ENCODE results near the gene COL26A1. TPM values are rescaled to one million over a fixed set of nuclear protein-coding genes. Genes with fewer than 3 reads are reported as not detected.

Gene COL26A1
- polyA plus RNA-seq, 2 donors: not detected

DNA sequence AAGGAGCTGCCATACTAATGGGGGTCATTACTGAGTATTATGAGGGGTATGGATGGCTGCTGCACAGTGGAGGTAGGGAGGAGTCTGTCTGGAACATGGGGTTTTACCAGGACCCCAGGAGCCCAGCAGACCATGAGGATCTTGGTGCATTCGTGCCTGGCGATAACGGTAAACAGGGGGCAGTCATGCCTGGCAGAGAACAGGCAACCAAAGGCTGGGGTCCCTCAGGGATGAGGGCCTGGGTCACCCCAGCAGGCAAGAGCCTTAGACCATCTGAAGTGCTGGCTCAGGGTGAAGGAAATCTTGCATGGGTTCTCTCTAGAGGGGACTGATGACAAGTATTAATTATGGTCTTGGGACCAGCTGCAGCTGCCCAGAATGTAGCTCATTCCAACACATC, 220.3 kb downstream of the COL26A1 start:
- Histone ChIP-seq H3K4me1 (ENCODE audit: control insufficient read depth in 2 of 2, insufficient read depth in 2 of 2, low read length in 1 of 2) (no peaks in the 10 kb centered on the region), H3K36me3 (ENCODE audit: control insufficient read depth in 2 of 2, insufficient read depth in 2 of 2, low read length in 1 of 2) (no peaks in the 10 kb centered on the region), H3K27me3 (ENCODE audit: control insufficient read depth in 1 of 2, insufficient read depth in 2 of 2, low read length in 2 of 2) (no peaks in the 10 kb centered on the region), H3K27ac (ENCODE audit: low read depth in 2 of 2, low read length in 1 of 2) (no peak overlapping the region), H3K9me3 (ENCODE audit: control insufficient read depth in 2 of 2, insufficient read depth in 1 of 2, low read depth in 1 of 2, low read length in 1 of 2) (no peaks in the 10 kb centered on the region), H3K4me3 (ENCODE audit: low read depth in 1 of 2, low read length in 2 of 2) (no peak overlapping the region)
- 97 to 98% methylated on average over 3 of the region's 3 CpGs for WGBS, 2 donors

DNA sequence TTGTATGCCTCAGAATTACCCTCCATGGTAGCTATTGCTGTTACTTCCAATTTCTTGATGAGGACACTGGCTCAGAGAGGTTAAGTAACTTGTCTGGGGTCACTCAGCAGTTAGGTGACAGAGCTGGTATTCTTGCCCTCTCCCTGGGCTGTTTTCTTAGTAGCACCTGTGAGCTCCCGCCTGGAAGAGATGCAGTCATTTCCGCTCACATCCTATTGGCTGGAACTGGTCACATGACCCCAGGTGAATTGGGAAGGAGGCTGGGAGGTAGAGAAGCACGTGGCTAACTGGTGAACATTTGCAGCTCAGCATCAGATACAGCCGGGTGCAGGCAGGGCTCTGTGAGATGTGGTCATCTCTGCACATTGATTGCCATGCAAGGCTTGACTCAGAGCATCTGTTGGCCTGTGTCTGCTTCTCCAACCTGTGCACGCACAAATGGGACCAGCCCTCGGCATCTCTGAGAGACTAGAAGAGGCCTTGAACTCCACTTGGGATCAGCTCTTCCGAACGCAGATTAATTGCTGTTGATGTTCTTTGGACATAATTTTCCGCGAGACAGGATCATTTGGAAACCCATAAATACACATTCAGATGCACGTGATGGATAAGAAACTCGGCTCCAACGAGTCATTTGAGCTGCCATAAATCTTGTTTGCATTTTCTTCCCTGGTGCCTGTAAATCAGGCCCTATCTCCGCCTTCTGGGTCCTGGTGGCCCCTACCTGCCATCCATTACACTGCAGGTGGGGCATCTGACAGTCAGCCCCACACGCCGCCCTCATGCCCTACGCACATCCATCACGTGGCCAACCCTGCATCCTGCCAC, 223.6 kb downstream of the COL26A1 start:
- no peak overlapping the region for H3K4me3 ChIP-seq (ENCODE audit: low read depth in 1 of 2, low read length in 2 of 2)
- H3K36me3 ChIP-seq (ENCODE audit: control insufficient read depth in 2 of 2, insufficient read depth in 2 of 2, low read length in 1 of 2): no peaks in the 10 kb centered on the region
- H3K9me3 ChIP-seq (ENCODE audit: control insufficient read depth in 2 of 2, insufficient read depth in 1 of 2, low read depth in 1 of 2, low read length in 1 of 2): no peaks in the 10 kb centered on the region
- no peaks in the 10 kb centered on the region for H3K27me3 ChIP-seq (ENCODE audit: control insufficient read depth in 1 of 2, insufficient read depth in 2 of 2, low read length in 2 of 2)
- H3K27ac ChIP-seq (ENCODE audit: low read depth in 2 of 2, low read length in 1 of 2): no peak overlapping the region
- H3K4me1 ChIP-seq (ENCODE audit: control insufficient read depth in 2 of 2, insufficient read depth in 2 of 2, low read length in 1 of 2): peaks cover 0 to 4% of the 10 kb centered on the region in 2 donors
- WGBS, 2 donors: 66 to 73% methylated on average over 18 of the region's 18 CpGs

- Histone ChIP-seq H3K27me3 (ENCODE audit: control insufficient read depth in 1 of 2, insufficient read depth in 2 of 2, low read length in 2 of 2) (no peaks in the 10 kb centered on the region), H3K36me3 (ENCODE audit: control insufficient read depth in 2 of 2, insufficient read depth in 2 of 2, low read length in 1 of 2) (no peaks in the 10 kb centered on the region), H3K4me3 (ENCODE audit: low read depth in 1 of 2, low read length in 2 of 2) (no peak overlapping the region), H3K27ac (ENCODE audit: low read depth in 2 of 2, low read length in 1 of 2) (no peak overlapping the region), H3K9me3 (ENCODE audit: control insufficient read depth in 2 of 2, insufficient read depth in 1 of 2, low read depth in 1 of 2, low read length in 1 of 2) (no peaks in the 10 kb centered on the region), H3K4me1 (ENCODE audit: control insufficient read depth in 2 of 2, insufficient read depth in 2 of 2, low read length in 1 of 2) (peaks cover 0 to 4% of the 10 kb centered on the region in 2 donors)
- WGBS, 2 donors: 71 to 73% methylated on average over 12 of the region's 12 CpGs
Measured at GRCh38 chr7:101586906-101587677, 224.4 kb downstream of the COL26A1 start.

DNA sequence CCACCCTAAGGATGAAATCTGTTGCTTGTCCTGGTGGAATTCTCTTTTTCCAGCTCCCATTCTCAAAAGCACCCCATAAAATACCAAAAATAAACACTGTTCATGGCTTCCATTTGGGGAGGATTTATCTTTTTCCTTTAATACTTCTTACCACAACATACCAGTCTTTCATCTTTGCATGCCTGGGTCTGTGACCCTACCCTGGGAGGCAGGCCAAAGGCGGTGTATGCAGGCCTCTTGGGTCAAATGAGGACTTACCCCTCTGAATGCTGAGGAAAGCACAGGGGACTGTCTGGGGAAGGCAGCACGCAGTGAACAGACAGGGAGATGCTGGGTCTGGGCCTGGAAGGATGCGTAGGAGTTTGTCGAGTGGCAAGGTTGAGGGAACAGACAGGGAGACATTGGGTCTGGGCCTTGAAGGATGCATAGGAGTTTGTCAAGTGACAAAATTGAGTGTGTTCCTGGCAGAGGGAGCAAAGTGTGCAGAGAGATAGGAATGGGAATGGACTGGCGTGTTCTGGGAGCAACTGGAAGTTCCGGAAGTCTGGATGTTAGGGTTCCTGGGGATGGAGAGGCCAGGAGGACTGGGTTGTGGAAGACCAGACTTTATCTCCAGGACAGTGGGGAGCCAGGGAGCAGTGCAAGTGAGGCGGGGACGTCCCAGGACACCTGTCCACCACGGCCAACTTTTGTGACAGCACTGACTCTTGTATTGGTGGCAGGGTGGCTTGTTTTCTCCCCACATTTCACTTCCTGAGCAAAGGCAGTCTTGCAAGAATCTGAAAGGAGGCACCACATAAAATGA, 225.7 kb downstream of the COL26A1 start:
- Histone ChIP-seq H3K4me1 (ENCODE audit: control insufficient read depth in 2 of 2, insufficient read depth in 2 of 2, low read length in 1 of 2) (peaks cover 0 to 4% of the 10 kb centered on the region in 2 donors), H3K27me3 (ENCODE audit: control insufficient read depth in 1 of 2, insufficient read depth in 2 of 2, low read length in 2 of 2) (no peaks in the 10 kb centered on the region), H3K36me3 (ENCODE audit: control insufficient read depth in 2 of 2, insufficient read depth in 2 of 2, low read length in 1 of 2) (no peaks in the 10 kb centered on the region), H3K9me3 (ENCODE audit: control insufficient read depth in 2 of 2, insufficient read depth in 1 of 2, low read depth in 1 of 2, low read length in 1 of 2) (no peaks in the 10 kb centered on the region), H3K27ac (ENCODE audit: low read depth in 2 of 2, low read length in 1 of 2) (no peak overlapping the region), H3K4me3 (ENCODE audit: low read depth in 1 of 2, low read length in 2 of 2) (no peak overlapping the region)
- 84 to 87% methylated on average over 9 of the region's 9 CpGs for WGBS, 2 donors

- Histone ChIP-seq H3K4me3 (ENCODE audit: low read depth in 1 of 2, low read length in 2 of 2) (no peak overlapping the region), H3K27ac (ENCODE audit: low read depth in 2 of 2, low read length in 1 of 2) (no peak overlapping the region), H3K4me1 (ENCODE audit: control insufficient read depth in 2 of 2, insufficient read depth in 2 of 2, low read length in 1 of 2) (peaks cover 0 to 4% of the 10 kb centered on the region in 2 donors), H3K27me3 (ENCODE audit: control insufficient read depth in 1 of 2, insufficient read depth in 2 of 2, low read length in 2 of 2) (no peaks in the 10 kb centered on the region), H3K36me3 (ENCODE audit: control insufficient read depth in 2 of 2, insufficient read depth in 2 of 2, low read length in 1 of 2) (no peaks in the 10 kb centered on the region), H3K9me3 (ENCODE audit: control insufficient read depth in 2 of 2, insufficient read depth in 1 of 2, low read depth in 1 of 2, low read length in 1 of 2) (no peaks in the 10 kb centered on the region)
- WGBS, 2 donors: 83 to 84% methylated on average over 5 of the region's 5 CpGs
Measured at GRCh38 chr7:101589052-101589451, 226.4 kb downstream of the COL26A1 start.

GRCh38 chr7:101589976-101590662, 227.4 kb downstream of the COL26A1 start:
- peaks cover 0 to 4% of the 10 kb centered on the region in 2 donors for H3K4me1 ChIP-seq (ENCODE audit: control insufficient read depth in 2 of 2, insufficient read depth in 2 of 2, low read length in 1 of 2)
- H3K36me3 ChIP-seq (ENCODE audit: control insufficient read depth in 2 of 2, insufficient read depth in 2 of 2, low read length in 1 of 2): no peaks in the 10 kb centered on the region
- WGBS, 2 donors: 48 to 57% methylated on average over 15 of the region's 15 CpGs
- H3K4me3 ChIP-seq (ENCODE audit: low read depth in 1 of 2, low read length in 2 of 2): no peak overlapping the region
- no peaks in the 10 kb centered on the region for H3K27me3 ChIP-seq (ENCODE audit: control insufficient read depth in 1 of 2, insufficient read depth in 2 of 2, low read length in 2 of 2)
- H3K9me3 ChIP-seq (ENCODE audit: control insufficient read depth in 2 of 2, insufficient read depth in 1 of 2, low read depth in 1 of 2, low read length in 1 of 2): no peaks in the 10 kb centered on the region
- no peak overlapping the region for H3K27ac ChIP-seq (ENCODE audit: low read depth in 2 of 2, low read length in 1 of 2)

DNA sequence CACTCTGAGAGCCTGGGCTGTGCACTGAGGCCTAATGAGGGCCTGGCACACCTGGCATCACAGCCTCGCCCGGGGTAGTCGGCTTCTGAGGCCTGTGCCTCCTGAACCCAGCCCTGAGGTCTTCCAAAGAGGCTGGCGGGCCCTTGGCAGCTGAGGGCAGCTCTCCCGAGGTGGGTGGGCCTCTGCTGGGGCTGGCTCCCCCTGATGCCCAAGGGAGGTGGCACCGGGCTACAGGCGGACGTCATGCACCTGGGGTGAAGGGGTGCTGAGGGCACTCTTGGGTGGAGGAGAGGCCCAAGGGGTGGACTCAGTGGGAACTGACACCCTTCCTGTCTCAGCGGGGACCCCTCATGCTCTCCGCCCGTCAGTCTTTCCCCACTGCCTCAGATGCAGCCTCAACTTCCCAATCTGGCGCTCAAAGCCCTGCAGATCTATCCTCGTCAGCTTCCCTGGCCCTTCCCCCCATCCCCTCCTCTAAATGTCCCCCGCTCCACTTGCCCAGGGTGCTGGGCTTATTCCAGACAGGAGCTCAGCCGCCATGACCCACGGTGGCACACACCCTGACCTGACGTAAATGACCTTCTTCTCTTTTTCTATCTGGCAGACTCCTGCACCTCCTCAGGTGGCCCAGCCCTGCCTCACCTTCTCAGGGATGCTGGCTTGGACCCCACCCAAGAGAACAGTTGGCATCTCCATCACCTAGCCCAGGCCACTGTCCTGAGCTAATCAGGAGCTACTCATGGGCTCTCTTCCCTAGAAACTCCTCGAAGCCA, 228.2 kb downstream of the COL26A1 start:
- Histone ChIP-seq H3K36me3 (ENCODE audit: control insufficient read depth in 2 of 2, insufficient read depth in 2 of 2, low read length in 1 of 2) (no peaks in the 10 kb centered on the region), H3K27ac (ENCODE audit: low read depth in 2 of 2, low read length in 1 of 2) (no peak overlapping the region), H3K4me1 (ENCODE audit: control insufficient read depth in 2 of 2, insufficient read depth in 2 of 2, low read length in 1 of 2) (peaks cover 0 to 4% of the 10 kb centered on the region in 2 donors), H3K9me3 (ENCODE audit: control insufficient read depth in 2 of 2, insufficient read depth in 1 of 2, low read depth in 1 of 2, low read length in 1 of 2) (no peaks in the 10 kb centered on the region), H3K4me3 (ENCODE audit: low read depth in 1 of 2, low read length in 2 of 2) (no peak overlapping the region), H3K27me3 (ENCODE audit: control insufficient read depth in 1 of 2, insufficient read depth in 2 of 2, low read length in 2 of 2) (no peaks in the 10 kb centered on the region)
- WGBS, 2 donors: 60 to 78% methylated on average over 18 of the region's 18 CpGs

GRCh38 chr7:101591504-101591903, 228.8 kb downstream of the COL26A1 start:
- H3K4me3 ChIP-seq (ENCODE audit: low read depth in 1 of 2, low read length in 2 of 2): no peak overlapping the region
- peaks cover 0 to 4% of the 10 kb centered on the region in 2 donors for H3K4me1 ChIP-seq (ENCODE audit: control insufficient read depth in 2 of 2, insufficient read depth in 2 of 2, low read length in 1 of 2)
- H3K9me3 ChIP-seq (ENCODE audit: control insufficient read depth in 2 of 2, insufficient read depth in 1 of 2, low read depth in 1 of 2, low read length in 1 of 2): peaks cover 0 to 3% of the 10 kb centered on the region in 2 donors
- 58 to 78% methylated on average over 2 of the region's 2 CpGs for WGBS, 2 donors
- no peaks in the 10 kb centered on the region for H3K27me3 ChIP-seq (ENCODE audit: control insufficient read depth in 1 of 2, insufficient read depth in 2 of 2, low read length in 2 of 2)
- H3K36me3 ChIP-seq (ENCODE audit: control insufficient read depth in 2 of 2, insufficient read depth in 2 of 2, low read length in 1 of 2): no peaks in the 10 kb centered on the region
- H3K27ac ChIP-seq (ENCODE audit: low read depth in 2 of 2, low read length in 1 of 2): no peak overlapping the region

Data from esophagus (tissue), 2 donors.